ENCODE data around the gene RANBP3. TPM values are rescaled to one million over a fixed set of nuclear protein-coding genes. Genes with fewer than 3 reads are reported as not detected.
"Not testable (repeated sequence)": the region's sequence is repeated elsewhere in the genome, so short reads cannot be mapped to it uniquely, and the experiment has no call there.

Gene RANBP3
- total RNA-seq, 1 experiment from 2014 or later: 62.4 TPM

GRCh38 chr19:5963855-5964254 lies 14.1 kb downstream of the RANBP3 start (continued):
- no peak for TF ChIP-seq YY1 (IDR thresholded peaks at IDR 0.05; ENCODE audit: extremely low read depth, insufficient replicate concordance, low read depth, low read length)
- no peak for TF ChIP-seq CTCF (IDR thresholded peaks at IDR 0.05 in 2 of 3, conservative IDR thresholded peaks at IDR 0.05 in 1 of 3; ENCODE audit: borderline replicate concordance in 1 of 3, insufficient read depth in 1 of 3, low read depth in 2 of 3, low read length in 2 of 3)
- no peak for TF ChIP-seq SP1 (IDR thresholded peaks at IDR 0.05; ENCODE audit: low read depth)

GRCh38 chr19:5963259-5963658 lies 14.7 kb downstream of the RANBP3 start:
- H3K9me2 ChIP-seq (ENCODE audit: insufficient read depth); H3K4me3 ChIP-seq (replicated peaks in 1 of 2; ENCODE audit: low read depth in 1 of 2, low read length in 2 of 2); H3K4me1 ChIP-seq (ENCODE audit: control insufficient read depth in 1 of 2, insufficient read depth in 2 of 2, low read length in 2 of 2); H3K27ac ChIP-seq (ENCODE audit: low read depth, low read length); RAD21 ChIA-PET (ENCODE audit: low non-redundant PET in 1 of 2, low total read pairs in 2 of 2, uncharacterized antibody in 2 of 2, unreplicated experiment in 2 of 2); ATAC-seq; BruUV-seq (replicated peaks); H3K9ac ChIP-seq (ENCODE audit: low read length); DNase-seq (ENCODE audit: low read depth, low spot score); CTCF ChIA-PET; H3K4me2 ChIP-seq (ENCODE audit: low read length); POLR2A ChIA-PET; H4K20me1 ChIP-seq (ENCODE audit: insufficient read depth); H3K9me3 ChIP-seq (ENCODE audit: control insufficient read depth in 1 of 2, insufficient read depth in 1 of 2, low read depth in 1 of 2, low read length in 2 of 2); H3K27me3 ChIP-seq (ENCODE audit: insufficient read depth, low read length); H3K36me3 ChIP-seq (ENCODE audit: control insufficient read depth in 1 of 2, insufficient read depth in 2 of 2, low read length in 2 of 2); H2AFZ ChIP-seq (ENCODE audit: low read depth, low read length, poor library complexity, severe bottlenecking); intact Hi-C loops (cut with micrococcal nuclease): not testable (repeated sequence)
- H3K79me2 ChIP-seq (ENCODE audit: insufficient read depth, low read length): peaks cover 96% of the 10 kb centered on the region

Data from HCT116 (cell line).